ENCODE measurements around the gene MCUB.
A peak's percentile ranks its signal among the peaks of the same experiment; 100 is the strongest.
"Not testable (repeated sequence)": the region's sequence is repeated elsewhere in the genome, so short reads cannot be mapped to it uniquely, and the experiment has no call there.

MCUB gene

GRCh38 chr4:109559983-109560686 lies at the start of gene MCUB:
Gene MCUB, plus strand, starts transcription at chr4:109560246. Its CDS starts 92 bp downstream, at chr4:109560338.
- DNase-seq, result peak; percentile 87

DNA sequence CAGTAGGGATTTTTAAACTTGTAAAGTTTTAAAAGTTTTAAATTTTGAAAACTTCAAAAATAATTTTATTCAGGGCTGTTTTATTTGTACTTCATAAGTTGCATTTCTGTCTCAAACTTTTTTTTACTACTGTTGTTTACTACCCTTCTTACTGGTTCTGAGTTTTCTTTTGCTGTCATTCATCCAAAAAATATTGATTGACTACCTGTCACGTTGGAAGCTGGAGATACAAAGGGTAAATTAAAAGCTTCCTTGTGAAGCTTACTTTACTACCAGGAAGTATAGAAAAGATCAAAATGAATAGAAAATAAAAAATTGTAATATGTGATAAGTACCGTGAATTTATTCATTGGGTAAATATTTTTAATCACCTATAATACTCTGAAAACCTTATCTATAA lies 49.4 kb upstream of the MCUB start:
- DNase-seq, result no peak

- DNase-seq, result no peak
These were observed 48.6 kb upstream of the MCUB start for GRCh38 chr4:109511414-109511813.

- not testable (repeated sequence) for DNase-seq
These were observed 46.7 kb upstream of the MCUB start for GRCh38 chr4:109513368-109513767.

DNA sequence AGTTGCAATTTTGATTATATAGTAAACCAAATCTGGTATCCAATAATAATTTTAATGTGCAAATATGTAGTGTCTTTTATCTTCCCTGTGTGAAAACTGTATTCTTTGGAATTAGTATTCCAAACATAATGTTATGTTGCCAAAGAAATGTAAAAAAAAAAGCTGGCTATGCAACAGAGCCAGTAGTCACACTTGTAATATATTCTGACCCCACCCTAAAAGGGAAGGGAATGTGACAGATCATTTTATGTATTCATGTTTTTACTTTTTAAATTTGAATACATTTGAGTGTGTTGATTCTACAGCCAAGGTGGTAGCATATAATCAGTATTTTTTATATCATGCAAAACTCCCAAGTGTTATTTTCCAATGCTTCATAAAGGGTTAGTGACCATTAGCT lies 27.9 kb upstream of the MCUB start:
- no peak for DNase-seq

- DNase-seq, result no peak
These were observed 14.6 kb upstream of the MCUB start for GRCh38 chr4:109545401-109545800.

DNA sequence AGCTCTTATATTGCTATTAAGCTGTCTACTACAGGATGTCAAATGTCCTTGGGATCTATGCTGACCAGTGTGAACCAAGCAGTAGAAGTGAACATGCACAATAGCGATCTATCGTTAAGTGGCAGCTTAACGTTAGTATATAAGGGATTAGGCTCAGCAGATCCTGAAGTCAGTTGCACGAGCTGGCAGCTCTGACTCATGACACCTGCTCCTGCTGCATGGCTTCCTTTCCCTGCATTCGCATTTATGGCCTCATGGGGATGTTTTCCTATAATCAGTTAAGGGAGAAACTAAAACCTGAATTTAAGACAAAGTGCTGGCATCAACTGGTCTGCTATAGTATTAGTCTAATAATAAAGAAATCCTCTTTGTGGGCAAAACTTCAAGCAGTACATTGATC lies 12.7 kb upstream of the MCUB start:
- no peak for DNase-seq

DNA sequence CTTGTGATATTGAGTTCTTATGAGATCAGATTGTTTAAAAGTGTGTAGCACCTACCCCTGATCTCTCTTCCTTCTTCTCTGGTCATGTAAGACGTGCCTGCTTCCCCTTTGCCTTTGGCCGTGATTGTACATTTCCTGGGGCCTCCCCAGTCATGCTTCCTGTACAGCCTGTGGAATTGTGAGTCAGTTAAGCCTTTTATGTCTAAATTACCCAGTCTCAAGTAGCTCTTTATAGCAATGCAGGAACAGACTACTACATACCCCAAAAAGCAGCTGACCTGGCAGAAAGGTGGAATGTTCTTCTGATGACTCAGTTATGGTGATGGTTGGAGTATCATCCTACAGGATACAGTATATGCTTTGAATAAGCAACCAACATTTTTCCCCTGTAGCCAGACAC lies 11.4 kb upstream of the MCUB start:
- no peak for DNase-seq

DNA sequence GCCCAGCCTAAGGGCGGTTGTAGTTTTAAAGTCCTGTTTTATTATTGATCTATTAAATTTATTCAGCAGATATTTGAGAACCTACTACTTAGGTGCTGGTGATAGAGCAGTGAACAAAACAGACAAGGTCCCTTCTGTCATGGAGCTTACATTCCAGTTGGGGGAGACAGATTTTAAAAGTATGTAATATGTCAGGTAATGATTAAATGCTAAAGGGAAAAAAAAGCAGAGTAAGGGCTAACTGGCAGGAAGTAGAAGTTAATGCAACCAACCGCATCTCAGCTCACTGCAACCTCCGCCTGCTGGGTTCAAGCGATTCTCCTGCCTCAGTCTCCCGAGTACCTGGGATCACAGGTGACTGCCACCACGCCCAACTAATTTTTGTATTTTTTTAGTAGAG lies 7.8 kb upstream of the MCUB start:
- no peak for DNase-seq

DNA sequence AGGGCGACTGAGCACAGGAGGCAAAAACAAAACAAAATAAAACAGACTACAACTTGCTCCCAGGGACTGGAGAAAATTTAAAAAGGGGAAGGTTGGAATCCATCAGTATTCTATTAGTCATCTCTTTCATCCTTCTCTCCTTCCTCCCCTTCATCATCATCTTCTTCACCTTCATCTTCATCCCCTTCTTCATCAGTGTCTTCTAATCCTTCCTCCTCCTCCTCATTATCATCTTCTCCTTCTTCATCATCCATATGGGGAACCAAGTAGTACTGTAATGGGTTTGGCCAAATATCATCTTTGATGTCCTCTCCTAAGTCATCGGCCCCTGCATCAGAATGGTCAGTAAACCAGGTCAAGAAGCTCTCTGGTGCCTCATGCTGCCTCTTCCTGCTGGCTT lies 6.9 kb upstream of the MCUB start:
- no peak for DNase-seq

DNA sequence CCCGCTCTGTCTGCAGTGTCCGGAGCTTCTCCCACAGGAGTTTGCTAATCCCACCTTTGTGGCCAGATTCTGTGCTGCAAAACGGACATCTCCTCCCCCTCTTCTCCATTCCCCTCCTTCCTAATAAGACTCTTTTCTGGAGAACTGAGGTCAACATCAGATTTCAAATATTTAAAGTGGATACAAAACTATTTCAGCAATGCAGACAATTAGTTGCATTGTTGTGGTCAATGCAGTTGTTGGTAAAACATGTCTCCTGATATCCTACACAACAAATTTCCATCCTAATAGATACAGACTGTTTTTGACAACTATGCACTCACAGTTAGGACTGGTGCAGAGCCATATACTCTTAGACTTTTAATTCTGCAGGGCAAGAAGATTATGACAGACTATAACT lies 5.1 kb upstream of the MCUB start:
- DNase-seq, result no peak

DNA sequence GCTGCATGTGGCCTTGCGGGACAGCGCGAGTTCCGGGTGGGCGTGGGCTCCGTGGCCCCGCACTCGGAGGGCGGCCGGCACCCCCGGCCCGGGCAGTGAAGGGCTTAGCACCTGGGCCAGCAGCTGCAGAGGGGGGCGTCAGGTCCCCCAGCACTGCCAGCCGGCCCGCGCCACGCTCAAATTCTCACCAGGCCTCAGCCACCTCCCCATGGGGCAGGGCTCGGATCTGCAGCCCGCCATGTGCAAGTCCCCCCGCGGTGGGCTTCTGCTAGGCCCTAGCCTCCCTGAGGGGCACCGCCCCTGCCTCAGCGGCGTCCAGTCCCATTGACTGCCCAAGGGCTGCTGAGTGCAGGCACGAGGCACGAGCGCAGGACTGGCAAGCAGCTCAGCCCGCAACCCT lies 2.6 kb upstream of the MCUB start:
- no peak for DNase-seq

- not testable (repeated sequence) for DNase-seq
These were observed 2.0 kb upstream of the MCUB start for GRCh38 chr4:109558095-109558494.

DNA sequence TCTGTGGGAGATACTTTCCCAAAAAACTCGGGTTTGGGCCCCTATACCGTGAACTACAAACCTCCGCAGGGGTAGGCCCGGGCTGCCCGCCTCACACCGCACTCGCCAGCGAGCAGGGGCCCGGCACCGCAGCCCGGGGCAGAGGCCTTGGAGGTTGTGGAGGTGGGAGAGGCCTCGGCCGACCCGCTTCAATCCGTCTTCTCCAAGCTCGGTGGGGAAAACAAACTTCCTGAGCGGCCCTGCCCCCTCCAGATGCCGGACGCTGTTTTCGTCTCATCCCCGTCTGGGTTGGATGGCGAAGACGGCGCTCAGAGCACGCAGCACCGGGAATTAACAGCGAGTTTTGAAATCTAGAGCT lies 442 bp upstream of the MCUB start:
- peak; percentile 31 for DNase-seq

DNA sequence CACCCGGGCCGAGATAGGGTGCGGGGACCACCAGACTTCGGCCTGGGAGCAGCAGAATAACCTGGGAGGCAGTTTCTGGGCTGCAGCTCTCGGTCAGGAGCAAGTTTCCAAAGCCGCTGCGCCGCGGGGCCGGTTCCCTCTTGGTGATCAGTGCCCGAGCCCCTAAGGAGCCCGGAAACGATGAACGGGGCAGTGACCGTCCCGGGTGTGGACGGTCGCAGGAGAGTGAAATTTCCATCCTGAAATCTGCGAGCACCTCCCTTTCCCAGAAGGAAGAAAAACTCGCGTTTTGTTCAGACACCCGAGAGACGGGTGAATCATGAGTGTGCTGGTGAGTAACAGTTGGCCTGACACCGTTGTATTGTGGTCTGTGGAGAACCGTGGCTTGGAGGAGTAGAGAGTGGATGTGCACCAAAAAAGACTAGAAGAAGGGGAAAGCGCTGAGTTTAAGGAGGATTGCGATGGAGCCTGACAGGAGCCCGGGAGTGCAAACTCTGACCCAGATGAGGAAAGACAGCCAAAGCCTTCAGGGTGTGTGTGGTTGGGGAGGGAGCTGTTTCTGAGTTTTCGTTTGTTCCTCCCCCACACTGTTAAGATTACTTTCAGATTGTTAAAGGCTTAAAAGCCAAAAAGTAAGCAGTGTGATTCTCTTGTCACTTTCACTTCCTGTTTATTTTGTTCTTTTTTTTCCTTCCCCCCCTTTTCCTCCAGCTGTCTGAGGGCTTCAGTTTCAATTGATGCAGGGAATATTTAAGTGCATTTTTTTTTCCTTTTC lies 828 bp downstream of the MCUB start:
- DNase-seq, result peak; percentile 46

DNA sequence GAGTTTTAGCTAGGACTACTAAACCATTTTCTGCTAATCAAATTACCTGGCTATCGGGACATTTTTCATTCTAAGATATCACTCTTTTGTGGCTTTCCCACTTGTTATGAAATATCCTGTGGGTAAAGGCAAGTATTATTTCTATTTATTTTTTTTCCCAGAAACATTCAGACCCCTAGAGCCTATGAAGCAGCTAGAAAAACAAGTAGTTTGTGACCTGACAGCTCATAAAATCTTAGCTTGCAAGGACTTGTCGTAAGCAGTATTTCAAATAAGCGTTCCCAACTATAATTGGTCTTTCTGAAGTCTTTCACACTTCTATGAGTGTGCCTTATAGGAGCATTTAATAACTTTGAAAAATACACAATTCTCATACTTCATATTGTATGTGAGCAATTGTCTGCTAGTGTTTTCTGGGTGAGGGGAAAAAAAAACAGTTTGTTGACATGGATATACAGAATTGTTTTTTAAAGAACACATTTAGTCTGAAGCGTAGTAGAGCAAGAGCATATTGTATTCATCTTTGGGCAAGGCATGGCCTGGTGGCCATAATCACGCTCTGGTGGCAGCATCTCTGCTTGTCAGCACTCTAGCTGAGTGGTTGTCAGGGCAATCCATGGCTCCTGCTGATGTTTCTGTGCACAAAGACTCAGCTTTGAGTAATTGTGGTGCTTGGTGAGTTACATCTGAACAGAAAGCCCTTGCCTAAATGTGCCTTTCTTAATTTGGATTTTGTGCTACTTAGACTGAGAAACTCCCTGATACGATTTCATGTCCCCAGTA lies 2.6 kb downstream of the MCUB start:
- no peak for DNase-seq

- DNase-seq, result no peak
These were observed 11.4 kb downstream of the MCUB start for GRCh38 chr4:109571494-109571893.

- DNase-seq, result no peak
These were observed 12.1 kb downstream of the MCUB start for GRCh38 chr4:109572154-109572553.

GRCh38 chr4:109574443-109574850 lies 14.4 kb downstream of the MCUB start:
- DNase-seq, result no peak

DNA sequence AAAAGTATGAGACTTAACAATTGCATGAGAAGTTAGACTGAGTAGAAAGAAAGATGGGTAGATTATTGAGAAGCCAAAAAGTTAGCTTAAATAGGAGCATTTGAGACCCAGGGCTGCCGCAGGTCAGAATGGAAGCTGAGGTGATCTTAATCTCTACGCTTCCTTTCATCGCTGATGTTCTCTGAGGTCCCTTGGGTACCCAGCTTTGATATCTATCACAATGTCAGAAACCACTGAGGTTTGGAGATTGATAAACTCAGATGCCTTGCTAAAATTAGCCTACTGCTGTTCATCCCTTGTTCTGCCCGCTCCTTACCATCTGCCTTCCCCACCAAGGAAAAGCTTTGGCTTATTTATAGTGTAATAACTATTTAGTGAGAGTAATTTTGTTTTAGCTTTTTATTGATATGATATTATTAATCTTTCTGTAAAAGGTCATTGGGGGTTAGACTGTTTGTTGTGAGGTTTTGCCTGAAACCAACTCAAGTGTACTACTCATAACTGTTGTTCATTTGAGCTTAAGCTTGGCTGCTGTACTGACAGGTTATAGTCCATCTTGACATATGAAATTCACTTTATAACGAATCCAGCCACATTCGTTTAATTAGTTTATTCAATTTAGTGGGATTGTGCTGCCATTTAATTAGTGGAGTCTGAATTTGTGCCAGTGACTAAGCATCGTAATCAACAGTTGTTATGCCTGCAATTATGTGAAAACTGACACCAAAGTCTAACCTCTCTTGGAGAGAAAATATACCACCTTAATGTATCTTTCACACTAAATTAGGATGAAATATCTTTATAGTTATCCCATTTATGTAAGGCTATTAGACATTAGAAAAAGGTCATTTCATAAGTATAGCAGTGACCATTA lies 15.1 kb downstream of the MCUB start:
- DNase-seq, result no peak

DNA sequence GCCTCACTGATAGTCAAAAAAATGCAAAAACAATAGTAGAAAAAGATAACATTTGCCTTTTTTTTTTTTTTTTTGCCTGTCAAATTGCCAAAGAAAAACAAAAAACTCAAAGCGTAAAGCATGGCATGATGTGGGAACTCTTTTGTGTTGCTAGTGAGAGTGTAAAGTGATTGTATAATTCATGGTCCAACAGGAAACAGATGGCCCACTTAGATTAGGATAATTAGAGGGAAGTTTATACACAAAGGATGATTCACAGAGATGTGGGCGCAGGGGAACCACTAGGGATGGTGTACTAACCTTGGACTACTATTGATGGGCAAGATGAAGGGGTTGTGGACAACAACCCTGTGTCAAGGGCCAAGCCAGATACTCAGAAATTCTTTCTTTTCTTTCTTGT lies 16.4 kb downstream of the MCUB start:
- no peak for DNase-seq

DNA sequence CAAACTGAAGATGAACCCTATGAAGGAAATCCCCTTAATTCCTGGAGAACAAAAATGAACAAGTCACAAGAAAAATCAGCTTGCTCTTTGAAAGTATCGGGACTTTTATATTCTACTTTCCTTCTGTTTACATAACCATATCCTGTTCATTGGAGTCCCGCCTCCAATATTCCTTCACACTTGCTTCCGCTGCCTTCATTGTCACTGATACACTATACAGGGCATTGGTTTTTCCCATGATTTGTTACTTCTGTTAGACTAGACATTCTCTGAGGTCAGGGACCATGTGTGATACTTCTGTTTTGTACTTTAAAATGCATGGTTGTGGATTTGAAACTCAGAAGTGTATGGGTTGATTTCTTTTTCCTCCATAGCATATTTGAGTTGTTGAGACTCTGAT lies 18.8 kb downstream of the MCUB start:
- no peak for DNase-seq

GRCh38 chr4:109579997-109580396 lies 20.0 kb downstream of the MCUB start:
- DNase-seq, result not testable (repeated sequence)
